ENCODE data around the gene GSK3A. TPM values are rescaled to one million over a fixed set of nuclear protein-coding genes. Genes with fewer than 3 reads are reported as not detected.

The GSK3A gene
- total and polyA plus RNA-seq, 2 experiments from 2014 or later: 17.7 to 40.7 TPM

- peaks cover 5% of the 10 kb centered on the region for H3K4me1 ChIP-seq (ENCODE audit: insufficient read depth)
- H2AFZ ChIP-seq: no peak overlapping the region
- H3K27me3 ChIP-seq (ENCODE audit: insufficient read depth): no peaks in the 10 kb centered on the region
- no peaks in the 10 kb centered on the region for H3K36me3 ChIP-seq (ENCODE audit: insufficient read depth)
- no peak overlapping the region for H3K4me3 ChIP-seq
- Mint-ChIP-seq H3K9me3 (peaks cover 16% of the 10 kb centered on the region), H3K4me3 (no peak overlapping the region), H3K27ac (no peak overlapping the region), H3K36me3 (ENCODE audit: low read depth) (peaks cover 21% of the 10 kb centered on the region), H3K4me1 (peaks cover 10% of the 10 kb centered on the region; the same call in 2 of the 3 replicates), H3K27me3 (ENCODE audit: insufficient read depth, low read depth, poor library complexity) (peaks cover 9% of the 10 kb centered on the region)
- no peak for DNase-seq (ENCODE audit: low spot score)
- no peaks in the 10 kb centered on the region for H3K79me2 ChIP-seq (replicated peaks; ENCODE audit: insufficient read depth)
- H4K20me1 ChIP-seq (replicated peaks; ENCODE audit: insufficient read depth): no peaks in the 10 kb centered on the region; the same call in 1 of the 2 replicates
- no peak overlapping the region for H3K27ac ChIP-seq (ENCODE audit: low read depth)
- no peaks in the 10 kb centered on the region for H3K9me2 ChIP-seq (ENCODE audit: insufficient read depth)
- no peak for ATAC-seq
- no peak for TF ChIP-seq POLR2AphosphoS5 (IDR thresholded peaks at IDR 0.05; ENCODE audit: low read depth)
- no peak for TF ChIP-seq ZNF114 (CRISPR knock-in tag; IDR thresholded peaks at IDR 0.05)
- TF ChIP-seq EZH2 (IDR thresholded peaks at IDR 0.05; ENCODE audit: low read depth, unreplicated experiment): no peak
- TF ChIP-seq ZNF462 (CRISPR knock-in tag; IDR thresholded peaks at IDR 0.05): no peak
- no peak for TF ChIP-seq JUNB (IDR thresholded peaks at IDR 0.05; ENCODE audit: unreplicated experiment)
- no peak for TF ChIP-seq STAT1 (IDR thresholded peaks at IDR 0.05; ENCODE audit: unreplicated experiment)
- no peak for TF ChIP-seq REST (IDR thresholded peaks at IDR 0.05; ENCODE audit: unreplicated experiment)
- TF ChIP-seq ZNF331 (CRISPR knock-in tag; IDR thresholded peaks at IDR 0.05; ENCODE audit: low read depth): no peak
- TF ChIP-seq EZH2phosphoT487 (IDR thresholded peaks at IDR 0.05; ENCODE audit: unreplicated experiment): no peak
- no peak for TF ChIP-seq CTCF (conservative IDR thresholded peaks at IDR 0.05; ENCODE audit: low read depth in 2 of 2)
- TF ChIP-seq NANOG (IDR thresholded peaks at IDR 0.05; ENCODE audit: borderline replicate concordance): no peak
- no peak for TF ChIP-seq ETS1 (IDR thresholded peaks at IDR 0.05)
- TF ChIP-seq CREB1 (CRISPR knock-in tag; IDR thresholded peaks at IDR 0.05; ENCODE audit: low read depth): no peak
- H3K4me2 ChIP-seq: no peak overlapping the region
- no peaks in the 10 kb centered on the region for H3F3A ChIP-seq (replicated peaks; ENCODE audit: low read depth)
Measured at GRCh38 chr19:42191855-42192254, 50.5 kb downstream of the GSK3A start.
